Left renal cortex interstitium (tissue), 4 donors: ENCODE data around the gene ACP6. TPM values are rescaled to one million over a fixed set of nuclear protein-coding genes. Genes with fewer than 3 reads are reported as not detected.
"Not testable (repeated sequence)": the region's sequence is repeated elsewhere in the genome, so short reads cannot be mapped to it uniquely, and the experiment has no call there.

ENCODE experiments used
- DNase-seq, 4 donors: peaks; one replicate each; pipeline ENCODE4 v3.0.0-alpha.2; 2013; ENCODE audit warnings: low read depth in 4 of 4, low spot score in 2 of 4, missing footprints in 1 of 4
- polyA plus RNA-seq, 4 donors: library from polyadenylated mRNA; unstranded; fragments of 120-200 nt; gene quantifications; one replicate each; pipeline ENCODE4 v1.2.1, GENCODE V29; 2013; ENCODE audit not compliant: insufficient read length in 4 of 4

Gene ACP6
- polyA plus RNA-seq, 4 donors, result 21.8 to 37.2 (median 29.5) TPM

- no peak for DNase-seq
Measured at GRCh38 chr1:147624529-147624928, 45.8 kb downstream of the ACP6 start.

- DNase-seq, result no peak
Measured at GRCh38 chr1:147624011-147624410, 46.3 kb downstream of the ACP6 start.

- DNase-seq, result no peak
Measured at GRCh38 chr1:147622731-147623130, 47.6 kb downstream of the ACP6 start.

GRCh38 chr1:147620543-147620942, 49.8 kb downstream of the ACP6 start:
- no peak for DNase-seq

- no peak for DNase-seq
Measured at GRCh38 chr1:147619741-147620140, 50.6 kb downstream of the ACP6 start.

- DNase-seq, result no peak
Measured at GRCh38 chr1:147618771-147619170, 51.6 kb downstream of the ACP6 start.

- no peak for DNase-seq
Measured at GRCh38 chr1:147618077-147618569, 52.2 kb downstream of the ACP6 start.

- DNase-seq, result not testable (repeated sequence)
Measured at GRCh38 chr1:147614966-147615365, 55.4 kb downstream of the ACP6 start.

GRCh38 chr1:147613506-147613905, 56.8 kb downstream of the ACP6 start:
- DNase-seq, result no peak

- DNase-seq, result no peak
Measured at GRCh38 chr1:147612366-147612765, 58.0 kb downstream of the ACP6 start.

GRCh38 chr1:147611586-147611985, 58.7 kb downstream of the ACP6 start:
- no peak for DNase-seq

GRCh38 chr1:147611021-147611426, 59.3 kb downstream of the ACP6 start:
- DNase-seq, result no peak

GRCh38 chr1:147609358-147609757, 61.0 kb downstream of the ACP6 start:
- no peak for DNase-seq

GRCh38 chr1:147608596-147608995, 61.7 kb downstream of the ACP6 start:
- DNase-seq, result no peak

GRCh38 chr1:147605591-147605990, 64.7 kb downstream of the ACP6 start:
- no peak for DNase-seq

GRCh38 chr1:147603986-147604385, 66.3 kb downstream of the ACP6 start:
- DNase-seq, result no peak

GRCh38 chr1:147600119-147601111, 69.9 kb downstream of the ACP6 start:
- peak in 1 of 4 donors; percentile 25 for DNase-seq

- DNase-seq, result peak; percentile 77 to 91 (median 88)
Measured at GRCh38 chr1:147599362-147600118, 70.8 kb downstream of the ACP6 start.

GRCh38 chr1:147598621-147599361, 71.5 kb downstream of the ACP6 start:
- peak; percentile 47 to 69 (median 59) for DNase-seq

- DNase-seq, result no peak
Measured at GRCh38 chr1:147597010-147597409, 73.3 kb downstream of the ACP6 start.
